H1 (cell line): ENCODE measurements around the gene PDZRN4. TPM values are rescaled to one million over a fixed set of nuclear protein-coding genes. Genes with fewer than 3 reads are reported as not detected.

ENCODE experiments used
- polyA plus RNA-seq, 7 experiments: library from polyadenylated mRNA; depleted of rRNA in 3 of 7; stranded (reverse) in 5 of 7; unstranded in 2 of 7; fragments of >200 nt in 5 of 7; fragments of 200-250 nt in 2 of 7; gene quantifications; 1 replicate in 5 of 7; 2 replicates in 1 of 7; 4 replicates in 1 of 7; pipeline versions ENCODE4 v1.2.1 to v1.2.3, GENCODE V29; 2011 to 2013; ENCODE audit warnings: missing spikeins in 2 of 7, mixed read lengths in 2 of 7
- total RNA-seq: library from RNA; stranded (reverse); fragmentation: NEBNext Ultra II Directional; extraction: Animal tissue kit (Norgen Biotek cat#: 25700); gene quantifications from 2 replicates; pipeline ENCODE4 v1.2.1, GENCODE V29; 2021
- TF ChIP-seq, protein P1 (sequence below), 3 experiments: IDR thresholded peaks; 1 replicate in 2 of 3; 2 replicates in 1 of 3; pipeline versions ENCODE4 v1.5.1 to v1.6.1; 2011; ENCODE audit warnings: low read length in 3 of 3, mild to moderate bottlenecking in 3 of 3, inconsistent platforms in 2 of 3, low read depth in 1 of 3, moderate library complexity in 1 of 3; ENCODE audit not compliant: insufficient read depth in 1 of 3; ENCODE audit errors: control extremely low read depth in 1 of 3

Gene PDZRN4
- total and polyA plus RNA-seq, 2 of the 8 experiments (the other 6 are each of a cell fraction or from before 2014, with no cell fraction given), result not detected

- TF ChIP-seq, protein P1, sequence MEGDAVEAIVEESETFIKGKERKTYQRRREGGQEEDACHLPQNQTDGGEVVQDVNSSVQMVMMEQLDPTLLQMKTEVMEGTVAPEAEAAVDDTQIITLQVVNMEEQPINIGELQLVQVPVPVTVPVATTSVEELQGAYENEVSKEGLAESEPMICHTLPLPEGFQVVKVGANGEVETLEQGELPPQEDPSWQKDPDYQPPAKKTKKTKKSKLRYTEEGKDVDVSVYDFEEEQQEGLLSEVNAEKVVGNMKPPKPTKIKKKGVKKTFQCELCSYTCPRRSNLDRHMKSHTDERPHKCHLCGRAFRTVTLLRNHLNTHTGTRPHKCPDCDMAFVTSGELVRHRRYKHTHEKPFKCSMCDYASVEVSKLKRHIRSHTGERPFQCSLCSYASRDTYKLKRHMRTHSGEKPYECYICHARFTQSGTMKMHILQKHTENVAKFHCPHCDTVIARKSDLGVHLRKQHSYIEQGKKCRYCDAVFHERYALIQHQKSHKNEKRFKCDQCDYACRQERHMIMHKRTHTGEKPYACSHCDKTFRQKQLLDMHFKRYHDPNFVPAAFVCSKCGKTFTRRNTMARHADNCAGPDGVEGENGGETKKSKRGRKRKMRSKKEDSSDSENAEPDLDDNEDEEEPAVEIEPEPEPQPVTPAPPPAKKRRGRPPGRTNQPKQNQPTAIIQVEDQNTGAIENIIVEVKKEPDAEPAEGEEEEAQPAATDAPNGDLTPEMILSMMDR (IDR thresholded peaks at IDR 0.05; ENCODE audit: control extremely low read depth in 1 of 3, insufficient read depth in 1 of 3, low read depth in 1 of 3, low read length in 3 of 3), result no peak
Observed at GRCh38 chr12:41419131-41419893, 231.2 kb downstream of the PDZRN4 start (continued).
